Gastroesophageal sphincter (tissue), 3 donors: Measurements from ENCODE around the gene OR2AG1.

ENCODE experiments used
- CTCF ChIP-seq, 4 experiments: fragments of 200-600 bp in 2 of 4; fragments of 450-650 bp in 2 of 4; sonication (generic) in 1 of 4; IDR thresholded peaks; one replicate each; pipeline ENCODE4 v1.5.1; 2017 to 2019; ENCODE audit warnings: antibody characterized with exemption in 4 of 4, mild to moderate bottlenecking in 2 of 4, moderate library complexity in 2 of 4
- EP300 ChIP-seq: sonication (generic); formaldehyde crosslinking; IDR thresholded peaks from one replicate; pipeline ENCODE4 v1.6.1; 2017; ENCODE audit warnings: antibody characterized with exemption, mild to moderate bottlenecking

- TF ChIP-seq EP300 (no peak), CTCF (IDR thresholded peaks at IDR 0.05) (no peak)
Measured at GRCh38 chr11:6735306-6735705, 47.5 kb upstream of the OR2AG1 start.
